ENCODE data around the gene DTX1.
"Not testable (repeated sequence)": the region's sequence is repeated elsewhere in the genome, so short reads cannot be mapped to it uniquely, and the experiment has no call there.

Gene DTX1

DNA sequence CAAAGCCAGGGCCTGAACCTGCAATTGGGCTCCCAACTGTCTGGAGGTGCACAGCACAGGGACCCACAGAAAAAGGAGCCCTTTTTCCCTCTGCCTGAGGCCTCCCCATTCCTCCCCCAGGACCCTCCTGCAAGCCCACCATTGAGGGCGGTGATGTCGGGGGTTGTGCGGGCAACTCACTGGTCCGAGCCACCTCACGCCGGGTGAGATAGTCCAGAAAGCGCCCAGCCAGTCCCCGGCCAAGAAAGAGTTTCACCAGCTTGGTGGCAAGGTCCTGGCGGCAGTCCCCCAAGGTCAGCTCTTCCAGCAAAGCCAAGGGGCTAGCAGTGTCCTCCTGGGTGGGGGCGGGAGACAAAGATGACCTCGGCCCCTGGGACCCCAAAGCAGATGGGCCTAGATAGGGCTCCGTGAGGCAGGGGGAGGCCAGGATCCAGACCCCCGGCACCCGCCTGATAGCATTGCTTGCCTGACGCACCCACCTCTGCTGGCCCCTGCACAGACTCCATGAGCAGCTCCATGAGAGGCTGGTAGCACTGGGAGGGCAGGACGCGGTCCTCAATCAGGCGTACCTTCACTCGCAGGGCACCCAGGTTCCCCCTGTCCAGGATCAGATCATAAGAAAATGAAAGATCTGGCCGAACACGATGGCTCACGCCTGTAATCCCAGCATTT, 59.1 kb downstream of the DTX1 start:
- DNase-seq: no peak

DNA sequence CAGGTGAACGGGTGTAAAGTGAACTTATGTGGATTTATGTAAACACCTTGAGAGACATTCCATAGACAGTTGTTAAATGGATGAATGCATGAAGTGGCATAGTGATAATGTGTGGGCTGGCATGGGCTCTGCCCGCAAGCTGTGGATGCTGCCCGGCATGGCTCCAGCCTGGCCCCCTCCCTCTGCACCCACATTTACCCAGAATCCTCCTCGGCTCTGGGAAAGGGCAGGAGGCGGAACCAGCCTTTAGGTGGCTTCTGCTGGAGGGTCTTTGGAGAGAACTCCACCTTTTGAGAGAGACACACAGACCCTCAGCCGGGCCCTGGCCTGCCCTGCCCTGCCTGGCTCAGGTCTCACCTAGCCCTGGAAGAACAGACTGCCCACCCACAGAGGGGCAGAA, 60.3 kb downstream of the DTX1 start:
- DNase-seq: no peak

DNA sequence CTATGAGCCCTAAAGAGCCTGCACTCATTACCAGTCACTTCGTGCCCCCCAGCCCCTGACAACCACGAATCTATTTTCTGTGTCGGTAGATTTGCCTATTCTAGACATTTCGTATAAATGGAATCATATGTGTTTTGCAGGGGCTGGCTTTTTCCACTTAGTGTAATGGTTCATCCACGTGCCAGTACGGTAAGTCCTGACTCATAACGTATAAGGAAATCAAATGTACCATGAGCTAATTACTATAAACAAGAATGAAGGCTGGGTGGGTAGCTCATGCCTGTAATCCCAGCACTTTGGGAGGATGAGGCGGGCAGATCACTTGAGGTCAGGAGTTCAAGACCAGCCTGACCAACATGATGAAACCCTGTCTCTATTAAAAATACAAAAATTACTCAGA, 61.2 kb downstream of the DTX1 start:
- DNase-seq: not testable (repeated sequence)

DNA sequence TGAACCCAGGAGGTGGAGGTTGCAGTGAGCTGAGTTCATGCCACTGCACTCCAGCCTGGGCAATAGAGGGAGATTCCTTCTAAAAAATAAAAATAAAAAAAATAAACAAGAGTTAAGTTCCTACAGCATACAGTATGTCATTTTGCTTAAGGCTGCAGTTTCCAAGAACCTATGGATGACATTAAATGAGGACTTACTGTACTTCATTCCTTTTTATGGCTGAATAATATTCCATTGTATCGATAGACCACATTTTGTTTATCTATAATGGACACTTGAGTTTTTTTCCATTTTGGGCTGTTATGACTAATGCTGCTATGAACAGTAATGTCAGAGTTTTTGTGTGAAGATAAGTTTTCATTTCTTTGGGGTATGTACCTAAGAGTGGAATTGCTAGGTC, 61.6 kb downstream of the DTX1 start:
- no peak for DNase-seq

DNA sequence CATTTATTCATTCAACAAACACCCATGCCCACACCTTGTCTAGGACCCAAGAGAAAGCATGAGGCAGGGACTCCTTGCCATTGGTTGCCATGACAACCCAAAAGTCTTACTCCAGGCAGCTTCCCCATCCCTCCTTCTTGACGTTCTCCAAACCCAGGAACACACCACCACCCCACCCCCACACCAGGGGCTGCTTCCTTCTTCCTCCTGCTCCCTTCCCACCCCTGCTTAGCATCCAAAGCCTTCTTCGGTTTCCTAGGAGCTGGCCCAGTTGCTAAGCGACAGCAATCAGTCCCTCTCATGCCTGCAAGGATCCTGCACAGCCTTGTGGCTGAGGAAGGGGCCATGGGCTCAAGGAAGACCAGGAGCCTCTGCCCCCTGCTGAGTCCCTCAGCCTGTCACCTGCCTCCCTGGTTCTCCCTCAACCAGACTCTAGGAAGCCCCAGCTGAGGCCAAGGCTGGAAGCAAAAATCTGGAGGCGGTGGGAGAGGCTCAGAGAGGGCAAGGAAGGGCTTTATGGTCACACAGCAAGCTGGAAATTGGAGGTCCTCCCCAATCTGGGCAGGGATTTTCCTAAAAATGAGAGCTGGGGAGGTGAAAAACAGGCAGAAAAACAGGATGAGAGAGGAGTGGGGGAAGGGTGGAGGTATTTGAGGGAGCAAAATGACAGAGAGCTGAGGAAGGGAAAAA, 63.6 kb downstream of the DTX1 start:
- peak in 3 of 4 experiments; percentile 33 to 46 (median 40) for DNase-seq

DNA sequence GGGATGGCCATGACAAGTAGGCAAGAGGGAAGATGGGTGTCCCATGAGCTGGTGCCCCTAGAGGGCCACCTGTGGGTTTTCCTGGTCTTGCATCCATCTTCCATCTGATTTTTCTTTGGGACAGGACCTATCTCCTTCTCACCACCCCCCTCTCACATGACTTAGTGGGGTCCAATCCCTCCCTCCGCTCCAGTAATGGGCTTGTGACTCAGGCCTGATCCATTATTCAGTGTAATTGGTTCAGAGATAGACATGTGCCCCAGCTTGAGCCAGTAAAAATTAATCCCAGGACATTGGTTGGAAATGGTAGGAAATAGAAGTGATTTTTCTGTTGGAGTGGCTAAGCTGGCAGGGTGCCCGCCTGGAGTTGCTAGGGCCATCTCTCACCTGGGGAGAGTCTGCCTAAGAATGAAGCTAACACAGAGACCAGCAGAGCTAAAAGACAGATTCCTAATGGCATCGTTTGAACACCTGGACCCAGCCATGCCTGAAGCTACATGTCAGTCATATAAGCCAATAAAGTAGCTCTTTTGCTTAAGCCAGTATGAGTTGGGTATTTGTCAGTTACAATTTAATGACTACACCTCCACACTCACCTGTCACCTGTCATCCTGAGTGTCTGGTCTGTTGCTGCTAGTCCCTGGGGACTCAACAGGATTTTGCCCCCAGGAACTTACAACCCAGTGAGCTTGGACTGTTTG, 64.3 kb downstream of the DTX1 start:
- DNase-seq: no peak

DNA sequence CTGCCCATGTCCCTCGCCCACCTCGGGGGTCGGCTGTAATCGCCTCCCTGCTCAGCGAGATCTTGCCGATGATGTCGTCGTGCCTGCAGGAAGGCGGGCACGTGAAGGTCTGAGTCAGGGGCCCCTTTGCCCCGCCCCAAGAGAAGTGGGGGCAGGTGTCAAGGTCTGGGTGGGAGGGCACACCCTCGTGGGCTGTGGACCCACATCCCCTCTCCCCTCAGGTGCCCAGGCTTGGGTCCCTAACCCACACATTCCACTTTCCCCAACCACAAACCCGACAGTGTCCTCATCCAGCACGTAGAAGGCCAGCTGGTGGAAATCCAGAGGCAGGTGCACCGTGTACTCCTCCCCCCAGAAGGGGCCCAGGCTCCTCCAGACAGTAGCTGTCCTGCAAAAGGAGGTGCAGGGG, 71.3 kb downstream of the DTX1 start:
- DNase-seq: no peak

DNA sequence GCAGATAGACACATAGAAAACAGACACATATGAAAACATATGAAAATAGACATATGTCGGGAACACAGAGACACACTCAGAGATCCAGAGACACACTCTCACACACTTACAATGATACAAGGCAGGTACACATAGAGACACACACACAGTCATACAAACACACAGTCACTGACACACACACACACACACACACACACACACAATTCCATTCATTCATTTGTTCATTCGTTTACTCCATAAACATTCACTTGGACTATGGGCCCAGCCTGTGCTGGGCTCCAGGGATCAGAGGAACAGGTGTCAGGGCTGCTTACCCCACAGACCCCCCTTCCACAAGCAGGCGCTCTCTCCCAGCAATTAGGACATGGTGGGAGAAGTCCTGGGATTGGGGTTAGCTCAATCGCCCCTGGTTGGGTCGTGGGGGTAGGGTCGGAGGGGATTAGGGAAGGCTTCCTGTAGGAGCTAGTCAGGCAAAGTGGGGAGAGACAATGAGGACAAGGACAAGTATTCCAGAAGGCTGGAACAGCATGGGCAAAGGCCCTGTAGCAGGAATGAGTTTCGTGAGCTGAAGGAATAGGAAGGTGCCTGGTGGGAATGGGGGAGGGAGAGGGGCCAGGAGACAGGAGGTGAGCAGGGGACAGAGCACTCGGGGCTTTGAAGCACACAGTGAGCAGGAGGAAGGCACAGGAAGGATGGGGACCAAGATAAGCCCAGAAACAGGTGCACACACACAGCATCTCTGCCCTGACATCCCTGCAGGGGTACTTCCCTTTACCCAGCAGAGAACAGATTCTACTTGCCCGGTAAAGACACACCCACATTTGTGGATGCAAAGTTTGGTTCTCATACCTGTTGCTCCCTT, 72.5 kb downstream of the DTX1 start:
- DNase-seq: no peak

DNA sequence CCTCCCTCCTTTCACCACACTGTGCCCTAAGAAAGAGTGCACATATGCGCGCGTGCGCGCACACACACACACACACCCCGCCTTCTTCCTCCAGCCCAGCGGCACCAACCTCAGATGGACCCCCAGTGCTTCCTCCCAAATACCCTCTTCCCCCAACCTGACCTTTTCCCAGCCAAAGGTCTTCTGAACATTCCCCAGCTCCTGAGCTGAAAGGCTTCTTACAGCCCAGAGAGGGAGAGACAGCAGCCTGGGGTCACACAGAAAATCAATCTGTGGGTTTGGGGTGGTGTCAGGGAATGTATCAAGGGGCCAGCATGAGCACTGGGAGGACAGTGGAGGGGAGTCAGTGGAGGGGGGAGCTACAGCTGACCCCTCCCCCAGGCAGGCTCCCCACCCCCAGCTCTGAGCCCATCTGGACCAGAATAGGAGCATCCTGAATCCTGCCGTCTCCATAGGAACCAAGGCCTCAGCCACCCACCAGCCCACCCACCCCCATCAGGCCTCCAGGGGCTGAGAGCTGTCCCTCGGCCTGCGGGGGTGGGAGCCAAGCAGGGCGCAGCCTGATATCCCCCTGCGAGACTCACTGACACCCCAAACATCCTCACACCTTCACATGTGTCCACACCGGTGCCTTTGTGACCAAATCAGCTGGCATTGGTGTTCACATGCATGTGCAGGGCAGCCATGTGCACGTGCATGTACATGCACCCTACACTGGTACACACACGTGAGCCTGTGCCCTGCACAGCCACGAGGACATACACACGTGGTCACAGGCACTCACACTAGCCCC, 73.3 kb downstream of the DTX1 start:
- DNase-seq: no peak

DNA sequence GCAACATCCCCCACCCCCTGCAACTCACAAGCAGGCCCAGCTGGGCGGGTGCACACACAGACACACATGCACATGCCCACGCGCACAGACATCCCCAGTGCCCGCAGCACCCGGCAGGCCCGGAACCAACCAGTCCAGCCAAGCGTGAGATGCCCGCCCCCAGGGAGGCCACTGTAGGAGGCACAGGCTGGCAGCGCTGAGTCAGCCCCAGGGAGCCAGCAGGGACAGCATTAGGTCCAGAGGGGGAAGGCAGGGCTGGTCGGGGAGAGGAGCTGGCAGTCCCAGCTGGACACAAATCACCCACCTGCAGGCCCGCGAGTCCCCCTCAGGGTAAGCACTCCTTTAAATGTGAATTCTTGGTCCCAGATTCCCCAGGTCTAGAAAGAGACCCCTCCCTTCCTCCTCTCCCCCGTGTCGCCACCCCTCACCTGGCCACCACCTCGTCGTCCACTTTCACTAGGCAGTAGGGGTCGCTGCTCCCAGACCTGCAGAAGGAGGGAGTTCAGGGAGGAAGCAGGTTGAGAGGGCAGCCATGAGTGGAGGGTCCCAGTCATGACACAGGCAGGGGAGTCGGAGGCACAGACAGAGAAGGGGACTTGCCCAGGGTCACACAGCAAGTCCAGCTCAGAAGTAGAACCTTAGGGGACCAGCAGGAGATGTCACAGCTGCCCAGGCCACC, 74.1 kb downstream of the DTX1 start:
- DNase-seq: peak in 3 of 4 experiments; percentile 28 to 49 (median 32)

DNA sequence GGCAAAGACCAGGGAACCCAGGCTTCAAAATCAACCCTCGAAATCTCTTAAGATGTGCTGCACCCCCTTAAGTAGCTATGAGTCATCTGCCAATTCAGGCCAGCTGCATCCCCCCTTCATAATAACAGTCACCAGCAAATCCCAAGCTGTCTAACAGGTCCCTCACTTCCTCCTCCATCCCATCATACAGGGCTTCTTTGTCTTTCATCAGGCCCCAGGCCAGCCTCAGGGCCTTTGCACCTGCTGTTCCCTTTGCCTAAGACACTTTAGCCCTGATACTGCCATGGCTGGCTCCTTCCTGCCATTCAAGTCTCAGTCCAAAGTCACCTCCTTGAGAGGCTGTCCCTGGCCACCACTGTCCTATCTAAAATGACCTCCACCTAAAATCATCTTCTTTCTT, 75.0 kb downstream of the DTX1 start:
- DNase-seq: no peak

DNA sequence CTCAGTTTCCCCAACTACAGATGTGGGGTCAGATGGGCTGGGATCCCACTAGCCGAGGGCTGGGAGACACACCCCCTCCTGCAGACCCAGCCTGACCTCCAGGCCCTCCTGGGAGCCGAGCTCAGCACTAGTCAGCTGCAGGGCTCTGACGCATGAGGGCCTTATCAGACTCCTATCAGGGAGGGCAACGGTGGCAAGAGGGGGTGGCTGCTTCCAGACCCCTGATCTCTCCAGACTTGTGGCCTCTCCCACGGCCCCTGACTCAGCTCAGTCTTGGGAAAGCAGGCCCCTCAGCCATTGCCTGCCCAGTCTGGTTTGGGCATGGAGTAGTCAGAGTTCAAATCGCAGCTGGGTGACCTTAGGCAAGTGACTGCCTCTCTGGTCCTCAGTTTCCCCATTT, 76.5 kb downstream of the DTX1 start:
- DNase-seq: no peak

DNA sequence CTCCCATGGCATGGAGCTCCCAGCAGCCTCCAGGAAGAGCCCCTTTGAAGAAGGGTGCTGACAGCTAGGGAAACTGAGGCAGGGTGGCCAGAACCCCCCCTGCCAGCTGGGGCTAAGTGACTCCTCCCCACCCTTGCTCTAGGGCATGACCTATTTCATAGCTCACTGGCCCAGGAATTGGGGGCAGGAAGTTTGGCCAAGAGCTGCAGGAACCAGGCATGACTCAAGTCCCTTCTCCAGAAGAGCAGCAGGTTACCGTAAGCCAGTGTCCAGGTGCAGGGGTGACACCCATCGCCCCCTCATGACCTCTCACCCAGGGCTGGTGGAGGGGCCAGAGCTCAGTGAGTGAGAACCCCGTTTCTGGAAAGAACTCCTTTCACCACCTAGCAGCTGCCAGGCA, 77.1 kb downstream of the DTX1 start:
- DNase-seq: no peak

DNA sequence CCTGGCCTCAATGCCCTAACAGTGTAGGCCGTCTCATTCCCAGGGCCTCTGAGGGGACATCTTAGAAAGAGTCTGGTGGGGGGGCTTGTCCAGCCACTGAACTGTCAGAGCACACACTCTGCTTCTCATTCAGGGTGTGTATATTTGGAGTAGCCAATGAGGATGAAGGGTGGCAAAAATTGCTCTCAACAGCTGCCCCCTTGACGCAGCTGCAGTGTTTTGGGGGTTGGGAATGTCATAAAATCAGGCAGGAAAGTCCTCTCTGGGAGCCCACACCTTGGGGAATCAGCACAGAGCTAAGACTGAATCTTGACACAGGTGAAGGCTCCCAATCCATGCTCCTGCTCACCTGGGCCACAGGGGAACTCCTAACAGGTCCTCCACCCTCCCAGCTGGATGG, 77.5 kb downstream of the DTX1 start:
- DNase-seq: no peak

DNA sequence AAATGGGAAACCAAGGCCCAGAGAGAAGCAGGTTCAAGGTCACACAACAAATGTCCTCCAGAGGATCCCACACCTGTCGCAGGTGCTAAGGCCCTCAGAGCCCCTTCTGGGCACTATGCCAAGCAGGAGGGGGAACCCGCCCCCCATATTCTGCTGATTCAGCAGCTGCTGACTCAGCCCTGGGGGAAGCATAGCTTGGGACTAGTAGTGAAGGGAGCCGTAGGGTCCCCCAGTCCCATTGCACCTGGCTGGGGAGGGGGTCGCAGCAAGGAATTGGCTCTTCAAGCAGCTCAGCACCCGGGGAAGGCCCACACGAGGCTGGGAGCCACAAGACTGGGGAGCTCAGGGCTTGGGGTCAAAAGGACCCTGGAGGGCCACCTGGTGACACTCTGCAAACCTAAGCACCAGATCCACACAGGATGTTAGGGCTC, 78.0 kb downstream of the DTX1 start:
- DNase-seq: no peak

DNA sequence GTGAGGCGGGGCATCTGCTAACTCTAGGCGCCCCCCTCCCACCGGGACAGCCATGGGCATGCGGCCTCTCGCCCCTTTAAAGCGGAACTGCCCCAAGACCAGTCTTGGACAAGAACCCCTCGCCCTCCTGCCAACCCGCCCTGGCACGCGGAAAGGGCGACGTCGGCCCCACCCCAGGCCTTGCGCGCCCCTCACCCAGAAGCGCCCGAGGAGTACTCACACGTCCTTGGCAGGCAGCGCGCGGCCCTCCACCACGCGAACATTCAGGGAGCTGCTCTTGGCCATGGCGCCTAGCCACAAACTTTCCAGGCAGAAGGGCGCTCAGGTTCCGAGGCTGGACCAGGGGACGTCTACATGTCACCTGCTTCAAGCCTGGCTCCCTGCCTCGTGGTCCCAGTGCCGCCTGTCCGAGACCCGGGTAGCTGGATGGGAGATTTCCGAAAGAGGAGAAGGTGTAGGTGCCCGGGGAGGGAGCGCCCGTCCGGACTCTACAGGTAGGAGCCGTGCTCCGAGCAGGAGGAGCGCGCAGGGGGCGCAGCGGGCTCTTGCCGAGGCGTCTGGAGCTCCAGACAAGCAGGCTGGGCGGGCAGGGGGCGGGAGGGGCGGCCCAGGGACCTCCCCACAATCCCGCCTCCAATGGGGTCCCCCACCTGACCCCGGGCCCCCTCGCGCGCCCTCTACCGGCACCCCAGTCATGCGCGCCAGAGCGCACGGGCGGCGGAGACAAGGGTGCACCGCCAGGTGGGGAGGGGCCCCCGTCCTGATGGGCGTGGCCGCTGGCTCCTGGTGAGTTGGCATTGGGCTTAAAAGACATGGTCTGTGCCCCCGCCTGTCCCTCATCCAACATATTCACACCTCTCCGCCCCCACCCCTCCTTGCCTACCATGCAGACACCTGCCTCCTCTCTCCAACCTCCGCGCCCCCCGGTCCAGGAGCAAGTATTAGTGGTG, 78.9 kb downstream of the DTX1 start, which contains the start of gene RASAL1:
Gene RASAL1, minus strand, starts transcription at position 584 of the 950 bp plus-strand sequence. Its CDS starts 299 bp downstream, at position 285.
- DNase-seq: peak; percentile 55 to 87 (median 66)

DNA sequence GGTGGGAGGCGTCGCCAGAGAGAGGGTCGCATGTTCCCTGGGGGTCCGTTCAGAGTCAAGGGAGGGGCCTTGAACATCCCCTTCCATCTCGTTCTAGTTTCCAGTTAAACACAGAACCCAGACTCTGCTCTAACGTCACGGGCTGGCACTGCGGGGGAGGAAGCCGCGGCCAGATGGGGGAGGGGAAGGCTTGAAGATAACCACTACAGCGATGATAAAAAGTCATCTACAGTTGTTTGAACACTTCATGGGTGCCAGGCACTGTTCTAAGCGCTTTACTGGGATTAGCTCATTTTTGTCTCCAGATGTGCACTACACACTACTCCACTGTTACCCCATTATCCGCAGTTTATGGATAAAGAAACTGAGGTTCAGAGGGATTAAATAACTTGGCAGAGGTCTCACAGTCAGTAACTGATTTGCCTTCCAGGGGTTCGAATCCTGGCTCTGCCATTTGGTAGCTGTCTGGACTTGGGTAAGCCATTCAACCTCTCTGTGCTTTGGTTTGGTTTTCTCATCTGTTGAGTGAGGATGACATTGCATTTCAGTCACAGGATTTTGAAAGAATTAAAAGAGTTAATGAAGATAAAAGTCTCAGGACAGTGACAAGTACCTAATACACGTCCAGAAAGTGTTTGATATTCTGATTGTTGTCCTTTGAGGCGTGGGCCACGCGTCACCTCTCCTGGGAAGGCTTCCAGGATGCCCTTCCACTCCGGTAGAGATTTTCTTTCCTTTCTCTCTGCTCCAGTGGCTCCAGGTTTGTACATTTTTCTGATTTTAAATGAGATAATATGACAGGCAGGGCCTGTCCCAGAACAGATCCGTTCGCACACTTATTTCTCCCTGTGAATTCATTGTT, 79.8 kb downstream of the DTX1 start:
- DNase-seq: peak; percentile 79 to 88 (median 84)

DNA sequence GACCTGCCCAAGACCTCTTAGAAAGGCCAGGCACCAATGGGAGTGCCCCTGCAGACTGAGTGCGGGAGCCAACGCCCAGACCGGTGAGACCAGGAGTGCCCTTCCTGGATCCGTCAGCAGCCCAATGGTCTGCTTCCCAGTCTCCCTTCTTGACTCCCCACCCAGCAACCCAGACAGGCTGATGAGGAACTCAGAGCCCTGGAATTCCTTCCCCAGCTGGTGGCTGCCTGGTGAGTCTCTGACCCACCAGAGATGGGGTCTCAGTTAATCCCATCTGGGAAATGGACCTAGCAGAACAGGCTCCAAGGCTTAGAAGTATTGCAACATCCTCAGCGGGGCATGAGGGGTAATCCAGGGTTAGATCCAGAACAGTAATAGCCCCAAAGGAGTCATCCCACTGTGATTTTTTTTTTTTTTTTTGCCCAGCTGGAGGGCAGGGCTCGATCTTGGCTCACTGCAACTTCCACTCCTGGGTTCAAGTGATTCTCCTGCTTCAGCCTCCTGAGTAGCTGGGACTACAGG, 80.5 kb downstream of the DTX1 start:
- DNase-seq: peak in 2 of 4 experiments; percentile 18 to 20
